ENCODE measurements around the gene NEURL1B. TPM values are rescaled to one million over a fixed set of nuclear protein-coding genes. Genes with fewer than 3 reads are reported as not detected.
A peak's percentile ranks its signal among the peaks of the same experiment; 100 is the strongest.

Gene NEURL1B
- total RNA-seq, 2 donors from 2014 or later = 4.9 to 6.3 TPM

DNA sequence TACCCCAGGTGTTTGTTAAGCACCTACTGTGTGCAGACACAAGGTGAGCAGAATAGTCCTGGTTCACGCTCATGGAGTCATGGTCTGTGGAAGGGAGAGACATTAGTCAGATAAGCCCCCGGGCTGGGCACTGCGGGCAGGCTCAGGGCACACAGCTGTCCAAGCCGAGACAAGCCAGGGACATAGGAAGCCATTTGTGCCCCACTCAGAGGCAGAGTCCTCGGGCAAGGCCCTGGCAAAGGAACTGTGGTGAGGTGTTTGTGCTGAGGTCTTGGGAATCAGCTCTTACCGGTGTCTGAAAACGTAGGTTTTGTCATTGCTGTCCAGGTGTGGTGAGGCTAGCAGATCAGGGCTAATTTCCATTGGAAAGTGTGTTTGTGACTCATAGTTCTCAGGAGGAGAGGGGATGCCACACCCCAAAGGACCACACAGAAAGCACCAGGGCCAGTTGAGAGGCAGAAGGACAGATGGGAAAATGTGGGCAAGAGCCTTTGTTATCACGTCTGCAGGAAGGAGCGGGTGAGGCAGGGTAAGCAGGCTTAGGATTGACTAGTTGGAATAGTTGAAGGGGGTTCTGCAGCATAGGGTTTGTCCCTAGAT lies 46.1 kb upstream of the NEURL1B start:
- no peaks in the 10 kb centered on the region for H3K36me3 Mint-ChIP-seq (ENCODE audit: low read depth)
- H3K4me1 ChIP-seq (ENCODE audit: control insufficient read depth, insufficient read depth, low read length) = no peaks in the 10 kb centered on the region
- WGBS, 2 experiments (ENCODE audit: insufficient coverage in 1 of 2, insufficient read length in 1 of 2) = 89 to 90% methylated on average over 8 to 9 of the region's 9 CpGs
- H3K9ac ChIP-seq (ENCODE audit: extremely low read depth, low read length, poor library complexity, severe bottlenecking) = no peak overlapping the region
- no peaks in the 10 kb centered on the region for H3K9me3 ChIP-seq (ENCODE audit: control insufficient read depth, low read length)
- no peaks in the 10 kb centered on the region for H3K9me3 Mint-ChIP-seq
- TF ChIP-seq, protein P1, sequence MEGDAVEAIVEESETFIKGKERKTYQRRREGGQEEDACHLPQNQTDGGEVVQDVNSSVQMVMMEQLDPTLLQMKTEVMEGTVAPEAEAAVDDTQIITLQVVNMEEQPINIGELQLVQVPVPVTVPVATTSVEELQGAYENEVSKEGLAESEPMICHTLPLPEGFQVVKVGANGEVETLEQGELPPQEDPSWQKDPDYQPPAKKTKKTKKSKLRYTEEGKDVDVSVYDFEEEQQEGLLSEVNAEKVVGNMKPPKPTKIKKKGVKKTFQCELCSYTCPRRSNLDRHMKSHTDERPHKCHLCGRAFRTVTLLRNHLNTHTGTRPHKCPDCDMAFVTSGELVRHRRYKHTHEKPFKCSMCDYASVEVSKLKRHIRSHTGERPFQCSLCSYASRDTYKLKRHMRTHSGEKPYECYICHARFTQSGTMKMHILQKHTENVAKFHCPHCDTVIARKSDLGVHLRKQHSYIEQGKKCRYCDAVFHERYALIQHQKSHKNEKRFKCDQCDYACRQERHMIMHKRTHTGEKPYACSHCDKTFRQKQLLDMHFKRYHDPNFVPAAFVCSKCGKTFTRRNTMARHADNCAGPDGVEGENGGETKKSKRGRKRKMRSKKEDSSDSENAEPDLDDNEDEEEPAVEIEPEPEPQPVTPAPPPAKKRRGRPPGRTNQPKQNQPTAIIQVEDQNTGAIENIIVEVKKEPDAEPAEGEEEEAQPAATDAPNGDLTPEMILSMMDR (conservative IDR thresholded peaks at IDR 0.05) = no peak
- no peak overlapping the region for H3K27ac Mint-ChIP-seq
- no peaks in the 10 kb centered on the region for H3K36me3 ChIP-seq (ENCODE audit: control insufficient read depth, insufficient read depth, low read length)
- no peak overlapping the region for H3K4me3 ChIP-seq (ENCODE audit: low read length)
- no peak overlapping the region for H3K27ac ChIP-seq (ENCODE audit: low read depth, low read length)
- DNase-seq = no peak
- no peaks in the 10 kb centered on the region for H3K4me1 Mint-ChIP-seq
- H3K4me3 Mint-ChIP-seq = no peak overlapping the region
- H3K27me3 Mint-ChIP-seq (ENCODE audit: insufficient read depth) = peaks cover 2% of the 10 kb centered on the region
- no peaks in the 10 kb centered on the region for H3K27me3 ChIP-seq (ENCODE audit: control insufficient read depth, insufficient read depth, low read length, poor library complexity, severe bottlenecking)

DNA sequence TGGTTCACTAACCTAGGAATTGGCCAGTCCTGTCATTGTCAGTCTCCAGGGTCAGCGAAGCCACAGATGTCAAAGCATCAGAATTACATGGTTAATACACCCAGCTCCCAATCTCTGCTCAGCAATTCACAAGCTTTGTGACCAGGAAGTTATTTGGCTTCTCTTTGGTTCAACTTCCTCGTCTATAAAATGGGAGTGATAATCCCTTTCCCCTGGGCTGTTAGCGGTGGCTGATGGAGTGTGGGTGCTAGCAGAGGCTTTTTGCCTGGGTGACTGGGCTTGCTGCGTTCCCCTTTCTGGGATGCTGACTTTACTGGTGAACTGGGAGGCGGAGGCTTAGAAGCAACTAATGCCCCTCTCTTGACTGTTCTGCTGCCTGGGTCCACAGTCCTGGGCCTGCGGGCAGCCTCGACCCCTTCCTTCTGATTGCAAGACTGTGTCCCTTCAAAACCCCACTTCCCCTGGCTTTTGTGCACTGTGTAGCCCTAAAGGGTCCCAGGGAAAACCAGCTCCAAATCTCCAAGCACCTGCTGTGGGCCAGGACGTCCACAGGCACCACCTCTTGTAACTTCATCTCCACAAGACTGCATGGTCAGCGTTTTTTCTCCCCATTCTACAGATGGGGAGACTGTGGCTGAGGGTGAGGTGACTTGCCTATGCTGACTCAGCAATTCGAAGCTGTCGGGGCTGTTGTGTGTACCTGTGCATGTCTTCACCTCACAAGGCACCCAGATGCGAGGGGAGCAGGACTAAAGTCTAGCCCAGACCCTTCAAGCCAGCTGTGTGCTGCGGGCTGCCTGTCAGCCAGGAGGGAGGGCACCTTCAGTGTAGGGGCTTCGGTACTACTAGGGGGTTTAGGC lies 45.2 kb upstream of the NEURL1B start:
- no peak overlapping the region for H3K9ac ChIP-seq (ENCODE audit: extremely low read depth, low read length, poor library complexity, severe bottlenecking)
- H3K4me3 ChIP-seq (ENCODE audit: low read length) = no peak overlapping the region
- Mint-ChIP-seq H3K4me3 (no peak overlapping the region), H3K27ac (no peak overlapping the region), H3K27me3 (ENCODE audit: insufficient read depth) (peaks cover 2% of the 10 kb centered on the region), H3K4me1 (no peaks in the 10 kb centered on the region), H3K36me3 (ENCODE audit: low read depth) (no peaks in the 10 kb centered on the region), H3K9me3 (no peaks in the 10 kb centered on the region)
- H3K27me3 ChIP-seq (ENCODE audit: control insufficient read depth, insufficient read depth, low read length, poor library complexity, severe bottlenecking) = no peaks in the 10 kb centered on the region
- H3K36me3 ChIP-seq (ENCODE audit: control insufficient read depth, insufficient read depth, low read length) = no peaks in the 10 kb centered on the region
- WGBS, 2 experiments (ENCODE audit: insufficient coverage in 1 of 2, insufficient read length in 1 of 2) = 84 to 94% methylated on average over 8 to 14 of the region's 14 CpGs
- H3K4me1 ChIP-seq (ENCODE audit: control insufficient read depth, insufficient read depth, low read length) = no peaks in the 10 kb centered on the region
- no peaks in the 10 kb centered on the region for H3K9me3 ChIP-seq (ENCODE audit: control insufficient read depth, low read length)
- DNase-seq = peak; percentile 41
- no peak overlapping the region for H3K27ac ChIP-seq (ENCODE audit: low read depth, low read length)
- TF ChIP-seq, protein P1 (conservative IDR thresholded peaks at IDR 0.05) = no peak

DNA sequence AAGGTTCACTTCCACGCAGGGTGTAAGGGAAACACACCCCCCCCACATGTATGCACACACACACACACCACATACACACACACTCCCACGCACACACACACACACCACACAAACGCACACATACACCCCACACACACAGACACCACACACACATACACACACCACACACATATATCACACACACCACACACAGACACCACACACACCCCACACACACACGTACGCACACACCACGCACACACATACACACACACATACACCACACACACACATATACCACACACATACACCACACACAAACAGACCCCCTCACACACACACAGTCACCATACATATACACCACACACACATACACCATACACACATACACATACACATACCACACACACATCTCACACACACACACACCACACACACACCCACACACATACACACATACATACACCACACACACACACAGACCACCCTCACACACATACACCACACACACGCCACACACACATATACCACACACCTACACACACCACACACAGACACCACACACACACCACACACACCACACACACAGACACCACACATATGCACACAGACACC lies 44.3 kb upstream of the NEURL1B start:
- H3K4me1 Mint-ChIP-seq = no peaks in the 10 kb centered on the region
- TF ChIP-seq, protein P1 (conservative IDR thresholded peaks at IDR 0.05) = no peak
- H3K27ac Mint-ChIP-seq = no peak overlapping the region
- no peak for DNase-seq
- Histone ChIP-seq H3K4me1 (ENCODE audit: control insufficient read depth, insufficient read depth, low read length) (no peaks in the 10 kb centered on the region), H3K9me3 (ENCODE audit: control insufficient read depth, low read length) (no peaks in the 10 kb centered on the region), H3K36me3 (ENCODE audit: control insufficient read depth, insufficient read depth, low read length) (no peaks in the 10 kb centered on the region), H3K4me3 (ENCODE audit: low read length) (no peak overlapping the region), H3K9ac (ENCODE audit: extremely low read depth, low read length, poor library complexity, severe bottlenecking) (no peak overlapping the region), H3K27ac (ENCODE audit: low read depth, low read length) (no peak overlapping the region), H3K27me3 (ENCODE audit: control insufficient read depth, insufficient read depth, low read length, poor library complexity, severe bottlenecking) (no peaks in the 10 kb centered on the region)
- H3K9me3 Mint-ChIP-seq = no peaks in the 10 kb centered on the region
- peaks cover 2% of the 10 kb centered on the region for H3K27me3 Mint-ChIP-seq (ENCODE audit: insufficient read depth)
- no peaks in the 10 kb centered on the region for H3K36me3 Mint-ChIP-seq (ENCODE audit: low read depth)
- 86% methylated on average over 7 of the region's 7 CpGs; no CpG with 5 or more reads in 1 of the 2 experiments for WGBS, 2 experiments (ENCODE audit: insufficient coverage in 1 of 2, insufficient read length in 1 of 2)
- H3K4me3 Mint-ChIP-seq = no peak overlapping the region

All from endodermal cell (in vitro differentiated cells).